OCI-LY3 (cell line): Measurements from ENCODE around the gene VWA2.

Experiments used
- H2AFZ ChIP-seq: fragments of 200-600, 300-600 bp; shearing (Covaris generic); 2 replicates; pipeline ENCODE4 v1.6.0; 2014; ENCODE audit warnings: antibody characterized with exemption, low read depth, low read length
- H3K27ac ChIP-seq: fragments of 200-600, 300-600 bp; sonication (generic); 2 replicates; pipeline ENCODE4 v1.5.1; 2014; ENCODE audit warnings: mild to moderate bottlenecking, low read length, moderate library complexity, mixed read lengths
- H3K27me3 ChIP-seq: fragments of 200-600, 300-600 bp; sonication (generic); 2 replicates; pipeline ENCODE4 v1.6.1; 2014; ENCODE audit warnings: low read depth, low read length, mixed read lengths
- H3K36me3 ChIP-seq: fragments of 200-600, 300-600 bp; sonication (generic); replicated peaks from 2 replicates; pipeline ENCODE3; 2014; ENCODE audit warnings: low read depth, low read length, mixed read lengths
- H3K4me1 ChIP-seq: fragments of 300-600, 200-600 bp; sonication (generic); 2 replicates; pipeline ENCODE4 v1.6.1; 2014; ENCODE audit warnings: low read length, mixed read lengths
- H3K4me2 ChIP-seq: fragments of 200-600, 300-600 bp; sonication (generic); 2 replicates; pipeline ENCODE4 v1.6.1; 2014; ENCODE audit warnings: low read length, mixed read lengths
- H3K4me3 ChIP-seq: fragments of 300-600, 200-600 bp; sonication (generic); 2 replicates; pipeline ENCODE4 v1.5.1; 2014; ENCODE audit warnings: antibody characterized with exemption, mild to moderate bottlenecking, low read length, moderate library complexity
- H3K79me2 ChIP-seq: fragments of 300-600, 200-600 bp; shearing (Covaris generic); 2 replicates; pipeline ENCODE4 v1.6.1; 2014; ENCODE audit warnings: mild to moderate bottlenecking, low read length, mixed read lengths
- H3K9ac ChIP-seq: fragments of 300-600, 200-600 bp; shearing (Covaris generic); 2 replicates; pipeline ENCODE4 v1.6.0; 2014; ENCODE audit warnings: mild to moderate bottlenecking, low read length, moderate library complexity
- H3K9me3 ChIP-seq: fragments of 200-600, 300-600 bp; shearing (Covaris generic); 2 replicates; pipeline ENCODE4 v1.6.1; 2014; ENCODE audit warnings: low read length, mixed read lengths; ENCODE audit not compliant: insufficient read depth
- H4K20me1 ChIP-seq: fragments of 200-600, 300-600 bp; sonication (generic); 2 replicates; pipeline ENCODE4 v1.6.1; 2016; ENCODE audit warnings: low read length, mixed read lengths; ENCODE audit not compliant: insufficient read depth
- CTCF ChIP-seq: fragments of 200-600, 300-600 bp; sonication (generic); IDR thresholded peaks from 2 replicates; pipeline ENCODE4 v1.5.1; 2014; ENCODE audit warnings: antibody characterized with exemption, low read length, low read depth
- EZH2phosphoT487 ChIP-seq: fragments of 200-600 bp; shearing (Covaris generic); IDR thresholded peaks from 2 replicates; pipeline ENCODE4 v1.6.1; 2018; ENCODE audit warnings: antibody characterized with exemption, mixed run types, low read depth

VWA2 gene

GRCh38 chr10:114259824-114260223 lies 20.8 kb downstream of the VWA2 start:
- Histone ChIP-seq H3K79me2 (no peaks in the 10 kb centered on the region), H2AFZ (no peak overlapping the region), H3K9me3 (no peaks in the 10 kb centered on the region), H3K4me2 (no peak overlapping the region), H3K27ac (no peak overlapping the region), H3K27me3 (no peaks in the 10 kb centered on the region), H3K4me3 (no peak overlapping the region), H4K20me1 (no peaks in the 10 kb centered on the region), H3K9ac (no peak overlapping the region), H3K36me3 (no peaks in the 10 kb centered on the region), H3K4me1 (no peaks in the 10 kb centered on the region)
- TF ChIP-seq EZH2phosphoT487, result no peak
- TF ChIP-seq CTCF, result no peak

- Histone ChIP-seq H3K79me2 (no peaks in the 10 kb centered on the region), H3K9me3 (no peaks in the 10 kb centered on the region), H4K20me1 (no peaks in the 10 kb centered on the region), H2AFZ (no peak overlapping the region), H3K27me3 (no peaks in the 10 kb centered on the region), H3K4me1 (no peaks in the 10 kb centered on the region), H3K9ac (no peak overlapping the region), H3K27ac (no peak overlapping the region), H3K4me2 (no peak overlapping the region), H3K36me3 (no peaks in the 10 kb centered on the region), H3K4me3 (no peak overlapping the region)
- no peak for TF ChIP-seq EZH2phosphoT487
- TF ChIP-seq CTCF, result no peak
Observed at GRCh38 chr10:114260366-114260765, 21.3 kb downstream of the VWA2 start.

- Histone ChIP-seq H3K27ac (no peak overlapping the region), H3K4me3 (no peak overlapping the region), H3K36me3 (no peaks in the 10 kb centered on the region), H3K9ac (no peak overlapping the region), H4K20me1 (no peaks in the 10 kb centered on the region), H2AFZ (no peak overlapping the region), H3K27me3 (no peaks in the 10 kb centered on the region), H3K4me1 (no peaks in the 10 kb centered on the region), H3K9me3 (no peaks in the 10 kb centered on the region), H3K4me2 (no peak overlapping the region), H3K79me2 (no peaks in the 10 kb centered on the region)
- TF ChIP-seq CTCF (no peak), EZH2phosphoT487 (no peak)
Observed at GRCh38 chr10:114261076-114261475, 22.0 kb downstream of the VWA2 start.

- Histone ChIP-seq H3K4me3 (no peak overlapping the region), H2AFZ (no peak overlapping the region), H3K36me3 (no peaks in the 10 kb centered on the region), H3K79me2 (no peaks in the 10 kb centered on the region), H3K27ac (no peak overlapping the region), H4K20me1 (no peaks in the 10 kb centered on the region), H3K4me2 (no peak overlapping the region), H3K27me3 (no peaks in the 10 kb centered on the region), H3K9me3 (no peaks in the 10 kb centered on the region), H3K9ac (no peak overlapping the region), H3K4me1 (no peaks in the 10 kb centered on the region)
- no peak for TF ChIP-seq EZH2phosphoT487
- no peak for TF ChIP-seq CTCF
Observed at GRCh38 chr10:114262496-114262895, 23.4 kb downstream of the VWA2 start.
